ENCODE measurements around the gene STAG1.
"Not testable (repeated sequence)": the region's sequence is repeated elsewhere in the genome, so short reads cannot be mapped to it uniquely, and the experiment has no call there.

STAG1 gene

GRCh38 chr3:136624371-136624770 lies 127.8 kb downstream of the STAG1 start:
- Histone ChIP-seq H3K4me3 (ENCODE audit: low read length) (no peak overlapping the region), H3K9ac (ENCODE audit: low read depth, low read length) (no peak overlapping the region), H3K9me3 (ENCODE audit: insufficient read depth, low read depth, low read length) (no peaks in the 10 kb centered on the region), H3K4me1 (ENCODE audit: insufficient read depth, low read length) (peaks cover 8% of the 10 kb centered on the region), H3K36me3 (ENCODE audit: insufficient read depth, low read length) (0 out of 2 replicates have a peak, but pooled peaks cover 4% of the 10 kb centered on the region), H3K27me3 (ENCODE audit: insufficient read depth, low read length) (no peaks in the 10 kb centered on the region), H3K27ac (ENCODE audit: low read depth, low read length) (no peak overlapping the region)
- whole genome bisulfite sequencing = 95% methylated on average over 3 of the region's 3 CpGs

- H3K27ac ChIP-seq (ENCODE audit: low read depth, low read length) = no peak overlapping the region
- H3K9ac ChIP-seq (ENCODE audit: low read depth, low read length) = no peak overlapping the region
- WGBS = no CpG with 5 or more reads among the region's 2 CpGs
- H3K4me3 ChIP-seq (ENCODE audit: low read length) = no peak overlapping the region
- no peaks in the 10 kb centered on the region for H3K36me3 ChIP-seq (ENCODE audit: insufficient read depth, low read length)
- H3K27me3 ChIP-seq (ENCODE audit: insufficient read depth, low read length) = no peaks in the 10 kb centered on the region
- peaks cover 8% of the 10 kb centered on the region for H3K4me1 ChIP-seq (ENCODE audit: insufficient read depth, low read length)
- no peaks in the 10 kb centered on the region for H3K9me3 ChIP-seq (ENCODE audit: insufficient read depth, low read depth, low read length)
Measured at GRCh38 chr3:136621628-136622027, 130.6 kb downstream of the STAG1 start.

GRCh38 chr3:136620436-136620835 lies 131.7 kb downstream of the STAG1 start:
- Histone ChIP-seq H3K27ac (ENCODE audit: low read depth, low read length) (no peak overlapping the region), H3K27me3 (ENCODE audit: insufficient read depth, low read length) (no peaks in the 10 kb centered on the region), H3K4me1 (ENCODE audit: insufficient read depth, low read length) (peaks cover 7% of the 10 kb centered on the region), H3K9ac (ENCODE audit: low read depth, low read length) (no peak overlapping the region), H3K36me3 (ENCODE audit: insufficient read depth, low read length) (no peaks in the 10 kb centered on the region), H3K9me3 (ENCODE audit: insufficient read depth, low read depth, low read length) (no peaks in the 10 kb centered on the region), H3K4me3 (ENCODE audit: low read length) (no peak overlapping the region)

GRCh38 chr3:136617969-136618525 lies 134.1 kb downstream of the STAG1 start:
- WGBS = 88% methylated on average over 6 of the region's 6 CpGs
- H3K36me3 ChIP-seq (ENCODE audit: insufficient read depth, low read length); H3K27me3 ChIP-seq (ENCODE audit: insufficient read depth, low read length); H3K4me3 ChIP-seq (ENCODE audit: low read length); H3K9ac ChIP-seq (ENCODE audit: low read depth, low read length); H3K27ac ChIP-seq (ENCODE audit: low read depth, low read length); H3K9me3 ChIP-seq (ENCODE audit: insufficient read depth, low read depth, low read length); H3K4me1 ChIP-seq (ENCODE audit: insufficient read depth, low read length): not testable (repeated sequence)

GRCh38 chr3:136617198-136617597 lies 135.0 kb downstream of the STAG1 start:
- H3K27ac ChIP-seq (ENCODE audit: low read depth, low read length) = no peak overlapping the region
- H3K4me3 ChIP-seq (ENCODE audit: low read length) = no peak overlapping the region
- H3K9me3 ChIP-seq (ENCODE audit: insufficient read depth, low read depth, low read length) = no peaks in the 10 kb centered on the region
- no peak overlapping the region for H3K9ac ChIP-seq (ENCODE audit: low read depth, low read length)
- no peaks in the 10 kb centered on the region for H3K27me3 ChIP-seq (ENCODE audit: insufficient read depth, low read length)
- H3K36me3 ChIP-seq (ENCODE audit: insufficient read depth, low read length) = no peaks in the 10 kb centered on the region
- H3K4me1 ChIP-seq (ENCODE audit: insufficient read depth, low read length) = no peaks in the 10 kb centered on the region

GRCh38 chr3:136612512-136612911 lies 139.7 kb downstream of the STAG1 start:
- H3K9me3 ChIP-seq (ENCODE audit: insufficient read depth, low read depth, low read length) = no peaks in the 10 kb centered on the region
- H3K27ac ChIP-seq (ENCODE audit: low read depth, low read length) = no peak overlapping the region
- no peak overlapping the region for H3K4me3 ChIP-seq (ENCODE audit: low read length)
- 95% methylated on average over 2 of the region's 2 CpGs for WGBS
- no peaks in the 10 kb centered on the region for H3K4me1 ChIP-seq (ENCODE audit: insufficient read depth, low read length)
- no peaks in the 10 kb centered on the region for H3K27me3 ChIP-seq (ENCODE audit: insufficient read depth, low read length)
- no peaks in the 10 kb centered on the region; the same call in 1 of the 2 replicates for H3K36me3 ChIP-seq (ENCODE audit: insufficient read depth, low read length)
- no peak overlapping the region for H3K9ac ChIP-seq (ENCODE audit: low read depth, low read length)

- Histone ChIP-seq H3K36me3 (ENCODE audit: insufficient read depth, low read length) (peaks cover 8% of the 10 kb centered on the region), H3K4me1 (ENCODE audit: insufficient read depth, low read length) (no peaks in the 10 kb centered on the region), H3K27me3 (ENCODE audit: insufficient read depth, low read length) (no peaks in the 10 kb centered on the region), H3K27ac (ENCODE audit: low read depth, low read length) (no peak overlapping the region), H3K9me3 (ENCODE audit: insufficient read depth, low read depth, low read length) (no peaks in the 10 kb centered on the region), H3K4me3 (ENCODE audit: low read length) (no peak overlapping the region), H3K9ac (ENCODE audit: low read depth, low read length) (no peak overlapping the region)
- 97% methylated on average over 2 of the region's 2 CpGs for WGBS
Measured at GRCh38 chr3:136606990-136607389, 145.2 kb downstream of the STAG1 start.

GRCh38 chr3:136606216-136606615 lies 146.0 kb downstream of the STAG1 start:
- 95% methylated on average over 7 of the region's 7 CpGs for whole genome bisulfite sequencing
- H3K36me3 ChIP-seq (ENCODE audit: insufficient read depth, low read length); H3K9ac ChIP-seq (ENCODE audit: low read depth, low read length); H3K4me3 ChIP-seq (ENCODE audit: low read length); H3K27me3 ChIP-seq (ENCODE audit: insufficient read depth, low read length); H3K9me3 ChIP-seq (ENCODE audit: insufficient read depth, low read depth, low read length); H3K27ac ChIP-seq (ENCODE audit: low read depth, low read length); H3K4me1 ChIP-seq (ENCODE audit: insufficient read depth, low read length): not testable (repeated sequence)

GRCh38 chr3:136604961-136605360 lies 147.2 kb downstream of the STAG1 start:
- Histone ChIP-seq H3K9ac (ENCODE audit: low read depth, low read length) (no peak overlapping the region), H3K4me1 (ENCODE audit: insufficient read depth, low read length) (no peaks in the 10 kb centered on the region), H3K27me3 (ENCODE audit: insufficient read depth, low read length) (no peaks in the 10 kb centered on the region), H3K36me3 (ENCODE audit: insufficient read depth, low read length) (peaks cover 8% of the 10 kb centered on the region), H3K27ac (ENCODE audit: low read depth, low read length) (no peak overlapping the region), H3K4me3 (ENCODE audit: low read length) (no peak overlapping the region), H3K9me3 (ENCODE audit: insufficient read depth, low read depth, low read length) (no peaks in the 10 kb centered on the region)
- 92% methylated on average over 1 of the region's 1 CpG for WGBS

- no peak overlapping the region for H3K4me3 ChIP-seq (ENCODE audit: low read length)
- H3K9ac ChIP-seq (ENCODE audit: low read depth, low read length) = no peak overlapping the region
- WGBS = 93% methylated on average over 1 of the region's 2 CpGs
Measured at GRCh38 chr3:136602818-136603217, 149.4 kb downstream of the STAG1 start.

GRCh38 chr3:136595913-136596697 lies 156.1 kb downstream of the STAG1 start:
- H3K27ac ChIP-seq (ENCODE audit: low read depth, low read length) = no peak overlapping the region
- no peaks in the 10 kb centered on the region for H3K9me3 ChIP-seq (ENCODE audit: insufficient read depth, low read depth, low read length)
- H3K4me1 ChIP-seq (ENCODE audit: insufficient read depth, low read length) = 0 out of 2 replicates have a peak, but pooled peaks cover 5% of the 10 kb centered on the region
- 82% methylated on average over 3 of the region's 5 CpGs for WGBS
- no peaks in the 10 kb centered on the region for H3K36me3 ChIP-seq (ENCODE audit: insufficient read depth, low read length)
- no peak overlapping the region for H3K4me3 ChIP-seq (ENCODE audit: low read length)
- no peak overlapping the region for H3K9ac ChIP-seq (ENCODE audit: low read depth, low read length)
- no peaks in the 10 kb centered on the region for H3K27me3 ChIP-seq (ENCODE audit: insufficient read depth, low read length)

More at GRCh38 chr3:136602818-136603217, 149.4 kb downstream of the STAG1 start:
- H3K36me3 ChIP-seq (ENCODE audit: insufficient read depth, low read length) = peaks cover 8% of the 10 kb centered on the region
- H3K27me3 ChIP-seq (ENCODE audit: insufficient read depth, low read length) = no peaks in the 10 kb centered on the region
- H3K9me3 ChIP-seq (ENCODE audit: insufficient read depth, low read depth, low read length) = no peaks in the 10 kb centered on the region
- H3K4me1 ChIP-seq (ENCODE audit: insufficient read depth, low read length) = no peaks in the 10 kb centered on the region
- no peak overlapping the region for H3K27ac ChIP-seq (ENCODE audit: low read depth, low read length)

Data from HUES64 (cell line).